Stimulated activated CD4-positive, alpha-beta T cell treated with anti-CD3 and anti-CD28 coated beads, TNF-alpha, amount 100 ng/mL, for 24 hours (primary cell): Measurements from ENCODE around the gene HPSE2.

Experiments
- DNase-seq, 3 experiments: peaks; one replicate each; pipeline ENCODE4 v3.0.0-alpha.2; 2020; ENCODE audit warnings: low read depth in 3 of 3

HPSE2 gene

GRCh38 chr10:98620503-98620902, 615.1 kb downstream of the HPSE2 start:
- no peak for DNase-seq

GRCh38 chr10:98619446-98619845, 616.2 kb downstream of the HPSE2 start:
- DNase-seq: no peak

- no peak for DNase-seq
Observed at GRCh38 chr10:98617906-98618520, 617.6 kb downstream of the HPSE2 start.

GRCh38 chr10:98613446-98613845, 622.2 kb downstream of the HPSE2 start:
- no peak for DNase-seq

GRCh38 chr10:98611436-98611835, 624.2 kb downstream of the HPSE2 start:
- no peak for DNase-seq

- no peak for DNase-seq
Observed at GRCh38 chr10:98610836-98611235, 624.8 kb downstream of the HPSE2 start.

- DNase-seq: no peak
Observed at GRCh38 chr10:98610301-98610700, 625.4 kb downstream of the HPSE2 start.

GRCh38 chr10:98609265-98609664, 626.4 kb downstream of the HPSE2 start:
- DNase-seq: no peak

- DNase-seq: no peak
Observed at GRCh38 chr10:98608411-98608810, 627.2 kb downstream of the HPSE2 start.

- DNase-seq: no peak
Observed at GRCh38 chr10:98602224-98602623, 633.4 kb downstream of the HPSE2 start.

GRCh38 chr10:98599032-98599610, 636.5 kb downstream of the HPSE2 start:
- DNase-seq: no peak

GRCh38 chr10:98596404-98596803, 639.2 kb downstream of the HPSE2 start:
- DNase-seq: no peak

GRCh38 chr10:98589691-98590090, 646.0 kb downstream of the HPSE2 start:
- DNase-seq: no peak

- DNase-seq: no peak
Observed at GRCh38 chr10:98589007-98589406, 646.6 kb downstream of the HPSE2 start.

- DNase-seq: no peak
Observed at GRCh38 chr10:98587156-98587837, 648.4 kb downstream of the HPSE2 start.

GRCh38 chr10:98586096-98586495, 649.6 kb downstream of the HPSE2 start:
- DNase-seq: no peak

GRCh38 chr10:98582363-98582762, 653.3 kb downstream of the HPSE2 start:
- DNase-seq: no peak

- DNase-seq: no peak
Observed at GRCh38 chr10:98577578-98577977, 658.1 kb downstream of the HPSE2 start.

GRCh38 chr10:98577168-98577567, 658.5 kb downstream of the HPSE2 start:
- DNase-seq: no peak

GRCh38 chr10:98576096-98576495, 659.6 kb downstream of the HPSE2 start:
- no peak for DNase-seq

GRCh38 chr10:98572594-98572993, 663.1 kb downstream of the HPSE2 start:
- no peak for DNase-seq

- DNase-seq: no peak
Observed at GRCh38 chr10:98570834-98571233, 664.8 kb downstream of the HPSE2 start.

- no peak for DNase-seq
Observed at GRCh38 chr10:98569853-98570252, 665.8 kb downstream of the HPSE2 start.
